GM23338 (cell line): ENCODE results near the gene MACROD1. TPM values are rescaled to one million over a fixed set of nuclear protein-coding genes. Genes with fewer than 3 reads are reported as not detected.

ENCODE experiments used
- ATAC-seq: fragments of 200-7000 bp; cut with Tn5 transposase; 3 replicates; pipeline ENCODE4 v1.9.1; 2020
- DNase-seq: peaks from one replicate; pipeline ENCODE4 v3.0.0-alpha.2; 2015; ENCODE audit warnings: low spot score
- H2AFZ ChIP-seq: fragments of 200-600 bp; sonication (generic); 2 replicates; pipeline ENCODE4 v1.8.0; 2016; ENCODE audit warnings: antibody characterized with exemption, mild to moderate bottlenecking, moderate library complexity
- H3F3A ChIP-seq: fragments of 200-600 bp; sonication (generic); replicated peaks from 2 replicates; pipeline ENCODE4 v1.8.0; 2017; ENCODE audit warnings: antibody characterized with exemption, mixed run types, low read depth
- H3K27ac ChIP-seq: fragments of 200-600 bp; sonication (generic); 2 replicates; pipeline ENCODE4 v1.6.1; 2016; ENCODE audit warnings: low read depth
- H3K27me3 ChIP-seq: fragments of 200-600 bp; sonication (generic); 2 replicates; pipeline ENCODE4 v1.8.0; 2016; ENCODE audit warnings: mild to moderate bottlenecking, mixed run types, moderate library complexity; ENCODE audit not compliant: insufficient read depth
- H3K36me3 ChIP-seq: fragments of 200-600 bp; sonication (generic); 2 replicates; pipeline ENCODE4 v1.8.0; 2016; ENCODE audit warnings: mild to moderate bottlenecking; ENCODE audit not compliant: insufficient read depth
- H3K4me1 ChIP-seq: fragments of 200-600 bp; sonication (generic); 2 replicates; pipeline ENCODE4 v1.8.0; 2016; ENCODE audit warnings: mild to moderate bottlenecking, moderate library complexity; ENCODE audit not compliant: insufficient read depth
- H3K4me2 ChIP-seq: fragments of 200-600 bp; sonication (generic); 2 replicates; pipeline ENCODE4 v1.7.1; 2017; ENCODE audit warnings: mixed run types
- H3K4me3 ChIP-seq: fragments of 200-600 bp; sonication (generic); 2 replicates; pipeline ENCODE4 v1.6.1; 2016; ENCODE audit warnings: mixed run types
- H3K79me2 ChIP-seq: fragments of 200-600 bp; sonication (generic); replicated peaks from 2 replicates; pipeline ENCODE4 v1.8.0; 2017; ENCODE audit warnings: mild to moderate bottlenecking; ENCODE audit not compliant: insufficient read depth
- H3K9me2 ChIP-seq: fragments of 200-600 bp; sonication (generic); 2 replicates; pipeline ENCODE4 v1.8.0; 2017; ENCODE audit not compliant: insufficient read depth
- H4K20me1 ChIP-seq: fragments of 200-600 bp; sonication (generic); replicated peaks from 2 replicates; pipeline ENCODE4 v1.8.0; 2017; ENCODE audit warnings: mild to moderate bottlenecking; ENCODE audit not compliant: insufficient read depth
- H3K27ac Mint-ChIP-seq: 2 replicates; pipeline ENCODE4 v1.8.0; 2020; ENCODE audit warnings: inconsistent platforms, mild to moderate bottlenecking, moderate library complexity, mixed read lengths
- H3K27me3 Mint-ChIP-seq: 3 replicates; pipeline ENCODE4 v1.8.0; 2022; ENCODE audit warnings: low read depth, mild to moderate bottlenecking, moderate library complexity, mixed read lengths, inconsistent platforms; ENCODE audit not compliant: insufficient read depth, poor library complexity
- H3K36me3 Mint-ChIP-seq: 3 replicates; pipeline ENCODE4 v1.8.0; 2021; ENCODE audit warnings: low read depth, mild to moderate bottlenecking, inconsistent platforms, moderate library complexity, mixed read lengths
- H3K4me1 Mint-ChIP-seq: 3 replicates; pipeline ENCODE4 v1.8.0; 2020; ENCODE audit warnings: mild to moderate bottlenecking, inconsistent platforms, mixed read lengths
- H3K4me3 Mint-ChIP-seq: 3 replicates; pipeline ENCODE4 v1.8.0; 2021; ENCODE audit warnings: moderate library complexity, mild to moderate bottlenecking, inconsistent platforms, mixed read lengths
- H3K9me3 Mint-ChIP-seq: 3 replicates; pipeline ENCODE4 v1.8.0; 2020; ENCODE audit warnings: moderate library complexity, mild to moderate bottlenecking, inconsistent platforms, mixed read lengths
- CREB1 ChIP-seq: fragments of 250-450 bp; sonication (Bioruptor Pico); IDR thresholded peaks from 2 replicates; pipeline ENCODE4 v1.5.0; 2020; ENCODE audit warnings: low read depth, mild to moderate bottlenecking, moderate library complexity
- EZH2 ChIP-seq: fragments of 200-600 bp; sonication (generic); IDR thresholded peaks from one replicate; pipeline ENCODE4 v1.8.0; 2017; ENCODE audit warnings: antibody characterized with exemption, mild to moderate bottlenecking, low read depth; ENCODE audit not compliant: unreplicated experiment
- EZH2phosphoT487 ChIP-seq: fragments of 200-600 bp; sonication (generic); IDR thresholded peaks from one replicate; pipeline ENCODE4 v1.8.1; 2018; ENCODE audit warnings: antibody characterized with exemption; ENCODE audit not compliant: unreplicated experiment
- JUNB ChIP-seq: IDR thresholded peaks from one replicate; pipeline ENCODE4 v1.6.1; 2016; ENCODE audit warnings: antibody characterized with exemption; ENCODE audit not compliant: unreplicated experiment
- NANOG ChIP-seq: IDR thresholded peaks from 2 replicates; pipeline ENCODE4 v1.6.1; 2016; ENCODE audit warnings: antibody characterized with exemption, borderline replicate concordance
- POLR2AphosphoS5 ChIP-seq: IDR thresholded peaks from 2 replicates; pipeline ENCODE4 v1.6.1; 2016; ENCODE audit warnings: antibody characterized with exemption, low read depth
- STAT1 ChIP-seq: IDR thresholded peaks from one replicate; pipeline ENCODE4 v1.6.1; 2016; ENCODE audit warnings: antibody characterized with exemption; ENCODE audit not compliant: unreplicated experiment
- ZNF114 ChIP-seq: fragments of 250-450 bp; sonication (Bioruptor Pico); IDR thresholded peaks from 2 replicates; pipeline ENCODE4 v1.5.0; 2020; ENCODE audit warnings: mild to moderate bottlenecking, moderate library complexity
- ZNF331 ChIP-seq: fragments of 250-450 bp; sonication (Bioruptor Pico); IDR thresholded peaks from 2 replicates; pipeline ENCODE4 v1.5.0; 2020; ENCODE audit warnings: low read depth, mild to moderate bottlenecking, moderate library complexity
- polyA plus RNA-seq: library from polyadenylated mRNA; unstranded; fragments of >200 nt; fragmentation: Nextera tagmentation; extraction: Ambion mirVana; gene quantifications from 2 replicates; pipeline ENCODE4 v1.2.1, GENCODE V29; 2016
- total RNA-seq: library from RNA; depleted of rRNA; stranded (reverse); fragments of >200 nt; shearing (Covaris generic); gene quantifications from 2 replicates; pipeline ENCODE4 v1.2.3, GENCODE V29; 2014
- TF ChIP-seq, protein P1 (sequence below): IDR thresholded peaks from 2 replicates; pipeline ENCODE4 v1.6.1; 2016; ENCODE audit warnings: antibody characterized with exemption
- TF ChIP-seq, protein P2 (sequence below): fragments of 250-450 bp; sonication (Bioruptor Pico); IDR thresholded peaks from 2 replicates; pipeline ENCODE4 v1.5.0; 2020; ENCODE audit warnings: mild to moderate bottlenecking, moderate library complexity
- TF ChIP-seq, protein P3 (sequence below): IDR thresholded peaks from one replicate; pipeline ENCODE4 v1.6.1; 2018; ENCODE audit warnings: antibody characterized with exemption; ENCODE audit not compliant: unreplicated experiment
- TF ChIP-seq, protein P4 (sequence below), 2 experiments: fragments of 200-600 bp in 1 of 2; sonication (generic) in 1 of 2; conservative IDR thresholded peaks; 2 replicates each; pipeline versions ENCODE4 v1.5.1 to v1.6.1; 2016 to 2017; ENCODE audit warnings: antibody characterized with exemption in 2 of 2, low read depth in 2 of 2, mild to moderate bottlenecking in 2 of 2, moderate library complexity in 1 of 2

Gene MACROD1
- total and polyA plus RNA-seq, 2 experiments from 2014 or later, result 33.0 to 51.6 TPM

DNA sequence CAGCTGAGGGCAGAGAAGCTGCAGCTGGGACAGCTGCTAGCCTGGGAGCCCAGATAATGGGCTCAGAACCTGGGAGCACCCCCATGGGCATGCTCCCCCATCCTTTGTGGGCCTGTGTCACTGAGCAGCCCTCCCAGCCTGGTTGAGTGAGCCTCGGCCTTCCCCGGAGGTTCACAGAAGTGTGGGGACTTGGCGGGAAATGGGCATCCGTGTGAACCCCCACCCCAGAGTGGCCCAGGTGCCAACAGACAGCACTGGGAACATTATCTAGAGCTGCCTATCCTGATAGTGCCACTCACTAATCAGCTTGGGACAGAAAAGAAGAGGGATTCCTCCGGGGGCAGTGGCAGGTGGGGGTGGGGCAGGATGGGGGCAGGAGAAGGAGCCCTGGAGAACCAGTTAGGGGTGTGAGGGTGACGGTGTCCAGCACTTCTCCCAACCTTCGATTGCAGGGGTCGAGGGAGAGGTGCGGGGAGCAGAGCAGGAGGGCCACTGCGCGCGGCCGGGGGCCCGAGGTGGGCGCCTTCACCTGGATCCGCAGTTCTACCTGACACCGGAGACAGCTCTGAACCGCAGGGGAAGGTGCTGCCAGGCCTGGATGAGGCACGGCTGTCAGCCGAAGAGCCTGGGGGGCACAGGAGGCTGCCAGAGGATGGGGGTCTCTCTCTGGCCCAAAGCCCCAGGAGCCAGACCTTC lies 97.1 kb downstream of the MACROD1 start:
- no peaks in the 10 kb centered on the region for H3K36me3 ChIP-seq
- ATAC-seq (no peak), DNase-seq (no peak)
- peaks cover 5% of the 10 kb centered on the region; the same call in 1 of the 2 replicates for H3K4me1 ChIP-seq
- H3F3A ChIP-seq, result no peaks in the 10 kb centered on the region
- TF ChIP-seq EZH2 (no peak), POLR2AphosphoS5 (no peak), NANOG (no peak), ZNF331 (no peak), CREB1 (no peak), JUNB (no peak), EZH2phosphoT487 (no peak), ZNF114 (CRISPR knock-in tag) (no peak), STAT1 (no peak)
- TF ChIP-seq, protein P1, sequence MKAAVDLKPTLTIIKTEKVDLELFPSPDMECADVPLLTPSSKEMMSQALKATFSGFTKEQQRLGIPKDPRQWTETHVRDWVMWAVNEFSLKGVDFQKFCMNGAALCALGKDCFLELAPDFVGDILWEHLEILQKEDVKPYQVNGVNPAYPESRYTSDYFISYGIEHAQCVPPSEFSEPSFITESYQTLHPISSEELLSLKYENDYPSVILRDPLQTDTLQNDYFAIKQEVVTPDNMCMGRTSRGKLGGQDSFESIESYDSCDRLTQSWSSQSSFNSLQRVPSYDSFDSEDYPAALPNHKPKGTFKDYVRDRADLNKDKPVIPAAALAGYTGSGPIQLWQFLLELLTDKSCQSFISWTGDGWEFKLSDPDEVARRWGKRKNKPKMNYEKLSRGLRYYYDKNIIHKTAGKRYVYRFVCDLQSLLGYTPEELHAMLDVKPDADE, result no peak
- TF ChIP-seq, protein P2, sequence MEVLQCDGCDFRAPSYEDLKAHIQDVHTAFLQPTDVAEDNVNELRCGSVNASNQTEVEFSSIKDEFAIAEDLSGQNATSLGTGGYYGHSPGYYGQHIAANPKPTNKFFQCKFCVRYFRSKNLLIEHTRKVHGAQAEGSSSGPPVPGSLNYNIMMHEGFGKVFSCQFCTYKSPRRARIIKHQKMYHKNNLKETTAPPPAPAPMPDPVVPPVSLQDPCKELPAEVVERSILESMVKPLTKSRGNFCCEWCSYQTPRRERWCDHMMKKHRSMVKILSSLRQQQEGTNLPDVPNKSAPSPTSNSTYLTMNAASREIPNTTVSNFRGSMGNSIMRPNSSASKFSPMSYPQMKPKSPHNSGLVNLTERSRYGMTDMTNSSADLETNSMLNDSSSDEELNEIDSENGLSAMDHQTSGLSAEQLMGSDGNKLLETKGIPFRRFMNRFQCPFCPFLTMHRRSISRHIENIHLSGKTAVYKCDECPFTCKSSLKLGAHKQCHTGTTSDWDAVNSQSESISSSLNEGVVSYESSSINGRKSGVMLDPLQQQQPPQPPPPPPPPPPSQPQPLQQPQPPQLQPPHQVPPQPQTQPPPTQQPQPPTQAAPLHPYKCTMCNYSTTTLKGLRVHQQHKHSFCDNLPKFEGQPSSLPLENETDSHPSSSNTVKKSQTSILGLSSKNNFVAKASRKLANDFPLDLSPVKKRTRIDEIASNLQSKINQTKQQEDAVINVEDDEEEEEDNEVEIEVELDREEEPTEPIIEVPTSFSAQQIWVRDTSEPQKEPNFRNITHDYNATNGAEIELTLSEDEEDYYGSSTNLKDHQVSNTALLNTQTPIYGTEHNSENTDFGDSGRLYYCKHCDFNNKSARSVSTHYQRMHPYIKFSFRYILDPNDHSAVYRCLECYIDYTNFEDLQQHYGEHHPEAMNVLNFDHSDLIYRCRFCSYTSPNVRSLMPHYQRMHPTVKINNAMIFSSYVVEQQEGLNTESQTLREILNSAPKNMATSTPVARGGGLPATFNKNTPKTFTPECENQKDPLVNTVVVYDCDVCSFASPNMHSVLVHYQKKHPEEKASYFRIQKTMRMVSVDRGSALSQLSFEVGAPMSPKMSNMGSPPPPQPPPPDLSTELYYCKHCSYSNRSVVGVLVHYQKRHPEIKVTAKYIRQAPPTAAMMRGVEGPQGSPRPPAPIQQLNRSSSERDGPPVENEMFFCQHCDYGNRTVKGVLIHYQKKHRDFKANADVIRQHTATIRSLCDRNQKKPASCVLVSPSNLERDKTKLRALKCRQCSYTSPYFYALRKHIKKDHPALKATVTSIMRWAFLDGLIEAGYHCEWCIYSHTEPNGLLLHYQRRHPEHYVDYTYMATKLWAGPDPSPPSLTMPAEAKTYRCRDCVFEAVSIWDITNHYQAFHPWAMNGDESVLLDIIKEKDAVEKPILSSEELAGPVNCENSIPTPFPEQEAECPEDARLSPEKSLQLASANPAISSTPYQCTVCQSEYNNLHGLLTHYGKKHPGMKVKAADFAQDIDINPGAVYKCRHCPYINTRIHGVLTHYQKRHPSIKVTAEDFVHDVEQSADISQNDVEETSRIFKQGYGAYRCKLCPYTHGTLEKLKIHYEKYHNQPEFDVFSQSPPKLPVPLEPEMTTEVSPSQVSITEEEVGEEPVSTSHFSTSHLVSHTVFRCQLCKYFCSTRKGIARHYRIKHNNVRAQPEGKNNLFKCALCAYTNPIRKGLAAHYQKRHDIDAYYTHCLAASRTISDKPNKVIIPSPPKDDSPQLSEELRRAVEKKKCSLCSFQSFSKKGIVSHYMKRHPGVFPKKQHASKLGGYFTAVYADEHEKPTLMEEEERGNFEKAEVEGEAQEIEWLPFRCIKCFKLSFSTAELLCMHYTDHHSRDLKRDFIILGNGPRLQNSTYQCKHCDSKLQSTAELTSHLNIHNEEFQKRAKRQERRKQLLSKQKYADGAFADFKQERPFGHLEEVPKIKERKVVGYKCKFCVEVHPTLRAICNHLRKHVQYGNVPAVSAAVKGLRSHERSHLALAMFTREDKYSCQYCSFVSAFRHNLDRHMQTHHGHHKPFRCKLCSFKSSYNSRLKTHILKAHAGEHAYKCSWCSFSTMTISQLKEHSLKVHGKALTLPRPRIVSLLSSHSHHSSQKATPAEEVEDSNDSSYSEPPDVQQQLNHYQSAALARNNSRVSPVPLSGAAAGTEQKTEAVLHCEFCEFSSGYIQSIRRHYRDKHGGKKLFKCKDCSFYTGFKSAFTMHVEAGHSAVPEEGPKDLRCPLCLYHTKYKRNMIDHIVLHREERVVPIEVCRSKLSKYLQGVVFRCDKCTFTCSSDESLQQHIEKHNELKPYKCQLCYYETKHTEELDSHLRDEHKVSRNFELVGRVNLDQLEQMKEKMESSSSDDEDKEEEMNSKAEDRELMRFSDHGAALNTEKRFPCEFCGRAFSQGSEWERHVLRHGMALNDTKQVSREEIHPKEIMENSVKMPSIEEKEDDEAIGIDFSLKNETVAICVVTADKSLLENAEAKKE (CRISPR knock-in tag), result no peak
- TF ChIP-seq, protein P3, sequence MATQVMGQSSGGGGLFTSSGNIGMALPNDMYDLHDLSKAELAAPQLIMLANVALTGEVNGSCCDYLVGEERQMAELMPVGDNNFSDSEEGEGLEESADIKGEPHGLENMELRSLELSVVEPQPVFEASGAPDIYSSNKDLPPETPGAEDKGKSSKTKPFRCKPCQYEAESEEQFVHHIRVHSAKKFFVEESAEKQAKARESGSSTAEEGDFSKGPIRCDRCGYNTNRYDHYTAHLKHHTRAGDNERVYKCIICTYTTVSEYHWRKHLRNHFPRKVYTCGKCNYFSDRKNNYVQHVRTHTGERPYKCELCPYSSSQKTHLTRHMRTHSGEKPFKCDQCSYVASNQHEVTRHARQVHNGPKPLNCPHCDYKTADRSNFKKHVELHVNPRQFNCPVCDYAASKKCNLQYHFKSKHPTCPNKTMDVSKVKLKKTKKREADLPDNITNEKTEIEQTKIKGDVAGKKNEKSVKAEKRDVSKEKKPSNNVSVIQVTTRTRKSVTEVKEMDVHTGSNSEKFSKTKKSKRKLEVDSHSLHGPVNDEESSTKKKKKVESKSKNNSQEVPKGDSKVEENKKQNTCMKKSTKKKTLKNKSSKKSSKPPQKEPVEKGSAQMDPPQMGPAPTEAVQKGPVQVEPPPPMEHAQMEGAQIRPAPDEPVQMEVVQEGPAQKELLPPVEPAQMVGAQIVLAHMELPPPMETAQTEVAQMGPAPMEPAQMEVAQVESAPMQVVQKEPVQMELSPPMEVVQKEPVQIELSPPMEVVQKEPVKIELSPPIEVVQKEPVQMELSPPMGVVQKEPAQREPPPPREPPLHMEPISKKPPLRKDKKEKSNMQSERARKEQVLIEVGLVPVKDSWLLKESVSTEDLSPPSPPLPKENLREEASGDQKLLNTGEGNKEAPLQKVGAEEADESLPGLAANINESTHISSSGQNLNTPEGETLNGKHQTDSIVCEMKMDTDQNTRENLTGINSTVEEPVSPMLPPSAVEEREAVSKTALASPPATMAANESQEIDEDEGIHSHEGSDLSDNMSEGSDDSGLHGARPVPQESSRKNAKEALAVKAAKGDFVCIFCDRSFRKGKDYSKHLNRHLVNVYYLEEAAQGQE, result no peak
- TF ChIP-seq, protein P4, sequence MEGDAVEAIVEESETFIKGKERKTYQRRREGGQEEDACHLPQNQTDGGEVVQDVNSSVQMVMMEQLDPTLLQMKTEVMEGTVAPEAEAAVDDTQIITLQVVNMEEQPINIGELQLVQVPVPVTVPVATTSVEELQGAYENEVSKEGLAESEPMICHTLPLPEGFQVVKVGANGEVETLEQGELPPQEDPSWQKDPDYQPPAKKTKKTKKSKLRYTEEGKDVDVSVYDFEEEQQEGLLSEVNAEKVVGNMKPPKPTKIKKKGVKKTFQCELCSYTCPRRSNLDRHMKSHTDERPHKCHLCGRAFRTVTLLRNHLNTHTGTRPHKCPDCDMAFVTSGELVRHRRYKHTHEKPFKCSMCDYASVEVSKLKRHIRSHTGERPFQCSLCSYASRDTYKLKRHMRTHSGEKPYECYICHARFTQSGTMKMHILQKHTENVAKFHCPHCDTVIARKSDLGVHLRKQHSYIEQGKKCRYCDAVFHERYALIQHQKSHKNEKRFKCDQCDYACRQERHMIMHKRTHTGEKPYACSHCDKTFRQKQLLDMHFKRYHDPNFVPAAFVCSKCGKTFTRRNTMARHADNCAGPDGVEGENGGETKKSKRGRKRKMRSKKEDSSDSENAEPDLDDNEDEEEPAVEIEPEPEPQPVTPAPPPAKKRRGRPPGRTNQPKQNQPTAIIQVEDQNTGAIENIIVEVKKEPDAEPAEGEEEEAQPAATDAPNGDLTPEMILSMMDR (conservative IDR thresholded peaks at IDR 0.05; ENCODE audit: low read depth in 2 of 2), result no peak
- peaks cover 46% of the 10 kb centered on the region for H3K27me3 Mint-ChIP-seq
- peaks cover 5% of the 10 kb centered on the region; the same call in 1 of the 2 replicates for H4K20me1 ChIP-seq
- H3K9me3 Mint-ChIP-seq, result no peaks in the 10 kb centered on the region
- H3K9me2 ChIP-seq, result no peaks in the 10 kb centered on the region
- no peak overlapping the region for H3K4me3 Mint-ChIP-seq
- no peaks in the 10 kb centered on the region for H3K79me2 ChIP-seq
- no peak overlapping the region for H3K4me3 ChIP-seq
- H3K4me2 ChIP-seq, result no peak overlapping the region
- H3K27ac ChIP-seq, result no peak overlapping the region
- no peaks in the 10 kb centered on the region; the same call in 2 of the 3 replicates for H3K36me3 Mint-ChIP-seq
- H3K27ac Mint-ChIP-seq, result no peak overlapping the region
- H3K27me3 ChIP-seq, result peaks cover 79% of the 10 kb centered on the region
- no peak overlapping the region for H2AFZ ChIP-seq
- peaks cover 19% of the 10 kb centered on the region for H3K4me1 Mint-ChIP-seq
